Hepatocyte (in vitro differentiated cells): ENCODE measurements around the gene SRPK3.

Source experiments
- EZH2 ChIP-seq: fragments of 200-600 bp; sonication (generic); IDR thresholded peaks from 2 replicates; pipeline ENCODE4 v1.6.1; 2016; ENCODE audit warnings: antibody characterized with exemption, mild to moderate bottlenecking, borderline replicate concordance
- EZH2phosphoT487 ChIP-seq: fragments of 200-600 bp; sonication (generic); IDR thresholded peaks from one replicate; pipeline ENCODE4 v1.6.1; 2018; ENCODE audit warnings: antibody characterized with exemption, mild to moderate bottlenecking, low read depth, moderate library complexity; ENCODE audit not compliant: unreplicated experiment, severe bottlenecking
- TF ChIP-seq, protein P1 (sequence below): fragments of 200-600 bp; sonication (generic); IDR thresholded peaks from 2 replicates; pipeline ENCODE4 v1.5.1; 2016; ENCODE audit warnings: antibody characterized with exemption, mild to moderate bottlenecking; ENCODE audit not compliant: poor library complexity

DNA sequence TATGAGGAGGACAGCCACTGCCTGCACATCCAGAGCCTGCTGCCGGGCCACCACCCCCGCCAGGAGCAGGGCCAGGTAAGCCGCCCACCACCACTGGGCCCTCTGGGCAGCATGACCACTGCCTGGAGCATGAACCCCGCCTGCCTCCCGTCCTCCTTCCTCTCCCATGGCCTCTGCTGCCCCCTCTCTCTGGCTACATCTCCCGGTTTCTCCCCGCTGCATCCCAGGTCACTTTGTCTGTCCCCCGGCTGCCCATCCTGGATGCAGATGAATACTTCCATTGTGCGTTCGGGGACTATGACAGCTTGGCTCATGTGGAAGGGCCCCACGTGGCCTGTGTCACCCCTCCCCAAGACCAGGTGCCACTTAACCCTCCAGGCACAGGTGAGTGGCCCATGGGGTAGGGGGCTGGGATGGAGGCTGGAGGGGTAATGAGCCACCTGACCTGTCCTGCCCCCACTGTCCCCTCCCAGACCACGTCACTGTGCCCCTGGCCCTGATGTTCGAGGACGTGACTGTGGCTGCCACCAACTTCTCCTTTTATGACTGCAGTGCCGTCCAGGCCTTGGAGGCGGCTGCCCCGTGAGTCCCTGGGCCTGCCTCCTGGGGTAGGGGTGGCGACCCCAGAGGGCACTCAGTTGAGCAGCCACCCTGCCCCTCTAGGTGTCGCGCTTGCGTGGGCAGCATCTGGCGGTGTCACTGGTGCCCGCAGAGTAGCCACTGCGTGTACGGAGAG is 10.8 kb upstream of the SRPK3 start:
- TF ChIP-seq, protein P1, sequence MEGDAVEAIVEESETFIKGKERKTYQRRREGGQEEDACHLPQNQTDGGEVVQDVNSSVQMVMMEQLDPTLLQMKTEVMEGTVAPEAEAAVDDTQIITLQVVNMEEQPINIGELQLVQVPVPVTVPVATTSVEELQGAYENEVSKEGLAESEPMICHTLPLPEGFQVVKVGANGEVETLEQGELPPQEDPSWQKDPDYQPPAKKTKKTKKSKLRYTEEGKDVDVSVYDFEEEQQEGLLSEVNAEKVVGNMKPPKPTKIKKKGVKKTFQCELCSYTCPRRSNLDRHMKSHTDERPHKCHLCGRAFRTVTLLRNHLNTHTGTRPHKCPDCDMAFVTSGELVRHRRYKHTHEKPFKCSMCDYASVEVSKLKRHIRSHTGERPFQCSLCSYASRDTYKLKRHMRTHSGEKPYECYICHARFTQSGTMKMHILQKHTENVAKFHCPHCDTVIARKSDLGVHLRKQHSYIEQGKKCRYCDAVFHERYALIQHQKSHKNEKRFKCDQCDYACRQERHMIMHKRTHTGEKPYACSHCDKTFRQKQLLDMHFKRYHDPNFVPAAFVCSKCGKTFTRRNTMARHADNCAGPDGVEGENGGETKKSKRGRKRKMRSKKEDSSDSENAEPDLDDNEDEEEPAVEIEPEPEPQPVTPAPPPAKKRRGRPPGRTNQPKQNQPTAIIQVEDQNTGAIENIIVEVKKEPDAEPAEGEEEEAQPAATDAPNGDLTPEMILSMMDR: no peak
- no peak for TF ChIP-seq EZH2
- no peak for TF ChIP-seq EZH2phosphoT487
